ENCODE results near the gene B3GALT5. TPM values are rescaled to one million over a fixed set of nuclear protein-coding genes. Genes with fewer than 3 reads are reported as not detected.
A peak's percentile ranks its signal among the peaks of the same experiment; 100 is the strongest.

B3GALT5 gene
- total RNA-seq, 4 donors from 2014 or later: under 0.01 to 1.2 (median 0.74) TPM

GRCh38 chr21:39673736-39674135 is 61.0 kb downstream of the B3GALT5 start:
- Histone ChIP-seq H3K36me3 (no peaks in the 10 kb centered on the region), H3K27ac (replicated peaks in 1 of 4) (no peak overlapping the region), H3K27me3 (no peaks in the 10 kb centered on the region), H3K4me1 (peaks cover 6 to 40% (median 20%) of the 10 kb centered on the region in 4 donors), H3K4me3 (no peak overlapping the region), H3K9me3 (no peaks in the 10 kb centered on the region)
- TF ChIP-seq CTCF (IDR thresholded peaks at IDR 0.05) (no peak), EP300 (IDR thresholded peaks at IDR 0.05) (no peak), POLR2A (IDR thresholded peaks at IDR 0.05; ENCODE audit: low read depth) (no peak), POLR2AphosphoS5 (IDR thresholded peaks at IDR 0.05) (no peak)
- 85% methylated on average over 11 of the region's 11 CpGs for WGBS
- intact Hi-C loops (cut with DNase I): no loop called here
- no peak for DNase-seq (ENCODE audit: extremely low spot score)

GRCh38 chr21:39674801-39675200 is 62.1 kb downstream of the B3GALT5 start:
- Histone ChIP-seq H3K4me1 (peaks cover 6 to 35% (median 20%) of the 10 kb centered on the region in 4 donors), H3K9me3 (no peaks in the 10 kb centered on the region), H3K4me3 (no peak overlapping the region), H3K27ac (replicated peaks in 1 of 4) (peak overlapping the region in 2 of 4 donors; percentile 83 to 84), H3K36me3 (no peaks in the 10 kb centered on the region), H3K27me3 (no peaks in the 10 kb centered on the region)
- DNase-seq (ENCODE audit: extremely low spot score): no peak
- TF ChIP-seq POLR2AphosphoS5 (IDR thresholded peaks at IDR 0.05) (no peak), EP300 (IDR thresholded peaks at IDR 0.05) (no peak), CTCF (IDR thresholded peaks at IDR 0.05) (no peak), POLR2A (IDR thresholded peaks at IDR 0.05; ENCODE audit: low read depth) (no peak)
- intact Hi-C loops (cut with DNase I): no loop called here
- WGBS: 82% methylated on average over 10 of the region's 10 CpGs

- TF ChIP-seq POLR2A (IDR thresholded peaks at IDR 0.05; ENCODE audit: low read depth) (no peak), CTCF (IDR thresholded peaks at IDR 0.05) (no peak), EP300 (IDR thresholded peaks at IDR 0.05) (no peak), POLR2AphosphoS5 (IDR thresholded peaks at IDR 0.05) (no peak)
- no peak for DNase-seq (ENCODE audit: extremely low spot score)
- intact Hi-C loops (cut with DNase I): no loop called here
- Histone ChIP-seq H3K4me1 (peaks cover 6 to 28% (median 20%) of the 10 kb centered on the region in 4 donors), H3K9me3 (no peaks in the 10 kb centered on the region), H3K27ac (replicated peaks in 1 of 4) (peak overlapping the region; percentile 62 to 84 (median 82)), H3K27me3 (no peaks in the 10 kb centered on the region), H3K36me3 (no peaks in the 10 kb centered on the region), H3K4me3 (no peak overlapping the region)
- 78% methylated on average over 12 of the region's 12 CpGs for WGBS
Observed at GRCh38 chr21:39675590-39675989, 62.9 kb downstream of the B3GALT5 start.

- WGBS: 34% methylated on average over 14 of the region's 14 CpGs
- Histone ChIP-seq H3K27me3 (no peaks in the 10 kb centered on the region), H3K9me3 (no peaks in the 10 kb centered on the region), H3K4me1 (peaks cover 6 to 24% (median 20%) of the 10 kb centered on the region in 4 donors), H3K4me3 (peak overlapping the region in 3 of 4 donors; percentile 17 to 33 (median 29)), H3K36me3 (no peaks in the 10 kb centered on the region), H3K27ac (replicated peaks in 1 of 4) (peak overlapping the region; percentile 62 to 84 (median 82))
- DNase-seq (ENCODE audit: extremely low spot score): no peak
- intact Hi-C loops (cut with DNase I): no loop called here
- TF ChIP-seq EP300 (IDR thresholded peaks at IDR 0.05) (no peak), POLR2AphosphoS5 (IDR thresholded peaks at IDR 0.05) (peak; percentile 85)
Observed at GRCh38 chr21:39675993-39676661, 63.4 kb downstream of the B3GALT5 start.

GRCh38 chr21:39680216-39680615 is 67.5 kb downstream of the B3GALT5 start:
- Histone ChIP-seq H3K9me3 (no peaks in the 10 kb centered on the region), H3K27me3 (no peaks in the 10 kb centered on the region), H3K4me1 (peaks cover 6 to 21% (median 20%) of the 10 kb centered on the region in 4 donors), H3K36me3 (no peaks in the 10 kb centered on the region), H3K27ac (replicated peaks in 1 of 4) (no peak overlapping the region), H3K4me3 (no peak overlapping the region)
- no peak for TF ChIP-seq POLR2A (IDR thresholded peaks at IDR 0.05; ENCODE audit: low read depth)
- no peak for TF ChIP-seq POLR2AphosphoS5 (IDR thresholded peaks at IDR 0.05)
- TF ChIP-seq EP300 (IDR thresholded peaks at IDR 0.05): no peak
- no peak for TF ChIP-seq CTCF (IDR thresholded peaks at IDR 0.05)
- DNase-seq (ENCODE audit: extremely low spot score): no peak
- 97% methylated on average over 4 of the region's 4 CpGs for WGBS
- intact Hi-C loops (cut with DNase I): no loop called here

Data from esophagus muscularis mucosa (tissue), 4 donors.